ENCODE measurements around the gene SEPTIN1. TPM values are rescaled to one million over a fixed set of nuclear protein-coding genes. Genes with fewer than 3 reads are reported as not detected.

Gene SEPTIN1
- total and polyA plus RNA-seq, 2 donors (not counting 3 experiments of a cell fraction or from before 2014, with no cell fraction given): 0.07 to 0.75 TPM

- H4K20me1 ChIP-seq (replicated peaks; ENCODE audit: control insufficient read depth, extremely low read depth, insufficient read depth, low read length): no peaks in the 10 kb centered on the region
- dilution Hi-C loops (cut with MboI; ENCODE audit: extremely low pct_ligation_motif_present, low sequenced_read_pairs) (no loop called here), intact Hi-C loops (cut with micrococcal nuclease) (no loop called here)
- no peaks in the 10 kb centered on the region for H3K27me3 ChIP-seq (ENCODE audit: control insufficient read depth in 2 of 2, insufficient read depth in 2 of 2, low read length in 2 of 2)
- TF ChIP-seq EZH2 (IDR thresholded peaks at IDR 0.05; ENCODE audit: borderline replicate concordance, low read depth, low read length, severe bottlenecking) (no peak), POLR2AphosphoS5 (IDR thresholded peaks at IDR 0.05; ENCODE audit: insufficient read depth, low read depth, low read length) (no peak), POLR2A (IDR thresholded peaks at IDR 0.05; ENCODE audit: low read depth, low read length) (no peak), JUN (IDR thresholded peaks at IDR 0.05; ENCODE audit: borderline replicate concordance, insufficient read depth, insufficient read length, low read depth) (no peak), FOS (IDR thresholded peaks at IDR 0.05; ENCODE audit: borderline replicate concordance, insufficient read depth, low read length) (no peak), GATA2 (IDR thresholded peaks at IDR 0.05; ENCODE audit: insufficient read depth, insufficient read length, low read depth, low read length) (no peak), MYC (IDR thresholded peaks at IDR 0.05; ENCODE audit: low read depth, low read length) (no peak)
- TF ChIP-seq, protein P1, sequence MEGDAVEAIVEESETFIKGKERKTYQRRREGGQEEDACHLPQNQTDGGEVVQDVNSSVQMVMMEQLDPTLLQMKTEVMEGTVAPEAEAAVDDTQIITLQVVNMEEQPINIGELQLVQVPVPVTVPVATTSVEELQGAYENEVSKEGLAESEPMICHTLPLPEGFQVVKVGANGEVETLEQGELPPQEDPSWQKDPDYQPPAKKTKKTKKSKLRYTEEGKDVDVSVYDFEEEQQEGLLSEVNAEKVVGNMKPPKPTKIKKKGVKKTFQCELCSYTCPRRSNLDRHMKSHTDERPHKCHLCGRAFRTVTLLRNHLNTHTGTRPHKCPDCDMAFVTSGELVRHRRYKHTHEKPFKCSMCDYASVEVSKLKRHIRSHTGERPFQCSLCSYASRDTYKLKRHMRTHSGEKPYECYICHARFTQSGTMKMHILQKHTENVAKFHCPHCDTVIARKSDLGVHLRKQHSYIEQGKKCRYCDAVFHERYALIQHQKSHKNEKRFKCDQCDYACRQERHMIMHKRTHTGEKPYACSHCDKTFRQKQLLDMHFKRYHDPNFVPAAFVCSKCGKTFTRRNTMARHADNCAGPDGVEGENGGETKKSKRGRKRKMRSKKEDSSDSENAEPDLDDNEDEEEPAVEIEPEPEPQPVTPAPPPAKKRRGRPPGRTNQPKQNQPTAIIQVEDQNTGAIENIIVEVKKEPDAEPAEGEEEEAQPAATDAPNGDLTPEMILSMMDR (IDR thresholded peaks at IDR 0.05; ENCODE audit: extremely low read depth in 1 of 2, insufficient read depth in 1 of 2, low read depth in 1 of 2, low read length in 2 of 2): no peak
- TF ChIP-seq, protein P2, sequence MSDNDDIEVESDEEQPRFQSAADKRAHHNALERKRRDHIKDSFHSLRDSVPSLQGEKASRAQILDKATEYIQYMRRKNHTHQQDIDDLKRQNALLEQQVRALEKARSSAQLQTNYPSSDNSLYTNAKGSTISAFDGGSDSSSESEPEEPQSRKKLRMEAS (IDR thresholded peaks at IDR 0.05; ENCODE audit: insufficient read depth, insufficient read length): no peak
- BruUV-seq (replicated peaks): no TSS peak
- ChIA-PET POLR2A (no interaction called here), CTCF (interaction anchor here (3.1 kb wide), 1 partner anchor 42 kb away, joined by 12 read pairs; no protein-coding TSS in a partner anchor)
- peaks cover 24% of the 10 kb centered on the region for H3K4me1 ChIP-seq (ENCODE audit: control insufficient read depth, extremely low read depth, insufficient read depth, low read length)
- H3K4me3 ChIP-seq (replicated peaks in 1 of 3; ENCODE audit: insufficient read depth in 1 of 3, low read depth in 1 of 3, low read length in 3 of 3): peak overlapping the region in 2 of 3 experiments; percentile 49 to 70
- no peaks in the 10 kb centered on the region for H3K9me1 ChIP-seq (replicated peaks; ENCODE audit: control insufficient read depth, extremely low read depth, insufficient read depth, low read length)
- H3K9ac ChIP-seq (replicated peaks; ENCODE audit: extremely low read depth, insufficient read depth, low read length): peak overlapping the region; percentile 53
- no peak overlapping the region for H2AFZ ChIP-seq (ENCODE audit: low read depth, low read length)
- FAIRE-seq (no peak), DNase-seq (ENCODE audit: low read depth, low spot score) (no peak)
- no peak overlapping the region for H3K27ac ChIP-seq (ENCODE audit: insufficient read depth, low read depth, low read length)
- peaks cover 68% of the 10 kb centered on the region for H3K79me2 ChIP-seq (ENCODE audit: control insufficient read depth, insufficient read depth, low read length)
- H3K4me2 ChIP-seq (ENCODE audit: insufficient read depth, low read length): peak overlapping the region; percentile 88
- H3K36me3 ChIP-seq (ENCODE audit: control insufficient read depth in 2 of 2, extremely low read depth in 1 of 2, insufficient read depth in 2 of 2, low read length in 2 of 2): peaks cover 6 to 10% of the 10 kb centered on the region in 2 experiments
- no peaks in the 10 kb centered on the region for H3K9me3 ChIP-seq (replicated peaks; ENCODE audit: control insufficient read depth, insufficient read depth, low read length)
Measured at GRCh38 chr16:30367349-30368009, 14.9 kb downstream of the SEPTIN1 start.

Data from endothelial cell of umbilical vein (primary cell).